GM21737 (cell line): ENCODE results near the gene MGAT4B.

Experiments used
- ATAC-seq: cut with Tn5 transposase; IDR thresholded peaks from one replicate; pipeline ENCODE4 v1.9.1; 2021; ENCODE audit warnings: mild to moderate bottlenecking, moderate library complexity; ENCODE audit not compliant: unreplicated experiment

Gene MGAT4B

DNA sequence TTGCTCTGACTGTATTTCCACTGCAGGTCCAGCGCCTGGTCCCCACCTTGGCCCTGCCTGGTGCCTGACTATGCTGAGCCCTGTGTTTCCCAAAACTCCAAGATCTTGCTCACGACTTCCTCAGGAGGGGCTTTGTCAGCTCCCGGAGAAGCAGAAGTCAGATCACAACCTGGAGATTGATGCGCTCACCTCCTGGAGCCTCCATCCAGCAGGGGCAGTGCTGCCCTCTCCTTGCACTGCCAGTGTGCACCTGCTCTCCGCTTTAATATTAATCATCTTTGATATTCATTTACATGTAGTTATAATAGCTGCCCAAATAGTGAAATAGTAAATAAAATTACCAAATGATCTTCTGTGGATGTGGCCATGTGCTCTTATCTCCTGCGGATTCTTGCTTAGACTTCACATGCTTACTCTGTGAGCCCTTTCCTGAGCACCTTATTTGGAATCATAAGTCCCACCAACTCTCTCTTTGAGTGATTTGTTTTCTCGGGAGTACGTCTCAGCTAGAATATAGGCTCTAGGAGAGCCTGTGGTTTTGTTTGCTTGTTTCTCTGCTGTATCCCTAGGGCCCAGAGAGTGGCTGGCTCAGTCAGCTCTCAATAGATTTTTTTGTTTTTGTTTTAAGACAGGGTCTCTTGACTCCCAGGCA, 56.7 kb downstream of the MGAT4B start:
- ATAC-seq, result no peak

- no peak for ATAC-seq
These were observed 58.9 kb downstream of the MGAT4B start for GRCh38 chr5:179747811-179748210.
